IMR-90 (cell line): Measurements from ENCODE around the gene ARPC1A. TPM values are rescaled to one million over a fixed set of nuclear protein-coding genes. Genes with fewer than 3 reads are reported as not detected.

Experiments
- ATAC-seq: fragments of 200-7000 bp; cut with Tn5 transposase; 2 replicates; pipeline ENCODE4 v1.9.1; 2020; ENCODE audit warnings: low read depth, mild to moderate bottlenecking, moderate library complexity
- BruUV-seq: library from RNA; stranded (reverse); fragments of 400-500 nt; replicated peaks from 2 replicates; lab custom pipeline; 2021; lab: Mats Ljungman, UMichigan
- CTCF ChIA-PET: fragments of 300-600 bp; formaldehyde crosslinking; extraction: SDS; loops from one replicate; lab custom pipeline; 2021; ENCODE audit warnings: antibody characterized with exemption; lab: Yijun Ruan, JAX
- POLR2A ChIA-PET: fragments of 300-600 bp; sonication (Branson Sonifier 250); formaldehyde crosslinking; loops from one replicate; lab custom pipeline; 2022; ENCODE audit warnings: antibody characterized with exemption; ENCODE audit not compliant: unreplicated experiment; lab: Charles Lee
- DNase-seq: peaks from one replicate; pipeline ENCODE4 v3.0.0; 2013
- H2AFZ ChIP-seq: replicated peaks from 2 replicates; pipeline ENCODE3; 2013; ENCODE audit warnings: low read length, mild to moderate bottlenecking; ENCODE audit not compliant: poor library complexity
- H2AK5ac ChIP-seq: 2 replicates; pipeline ENCODE4 v1.6.1; 2013; ENCODE audit warnings: low read depth, low read length, inconsistent platforms
- H2AK9ac ChIP-seq: replicated peaks from 2 replicates; pipeline ENCODE3; 2013; ENCODE audit warnings: mild to moderate bottlenecking, low read depth, low read length, moderate library complexity; ENCODE audit not compliant: poor library complexity
- H2BK120ac ChIP-seq: 2 replicates; pipeline ENCODE4 v1.6.1; 2013; ENCODE audit warnings: low read depth, low read length, inconsistent platforms
- H2BK15ac ChIP-seq: 3 replicates; pipeline ENCODE4 v1.6.1; 2013; ENCODE audit warnings: low read depth, low read length, inconsistent platforms
- H2BK20ac ChIP-seq: 2 replicates; pipeline ENCODE4 v1.6.1; 2013; ENCODE audit warnings: low read depth, mild to moderate bottlenecking, inconsistent platforms, low read length, moderate library complexity
- H2BK5ac ChIP-seq: 2 replicates; pipeline ENCODE4 v1.6.1; 2013; ENCODE audit warnings: mild to moderate bottlenecking, low read depth, low read length, inconsistent platforms; ENCODE audit not compliant: poor library complexity, severe bottlenecking
- H3K14ac ChIP-seq: replicated peaks from 2 replicates; pipeline ENCODE4 v1.6.1; 2013; ENCODE audit warnings: low read depth, low read length, inconsistent platforms
- H3K18ac ChIP-seq: 2 replicates; pipeline ENCODE4 v1.6.1; 2013; ENCODE audit warnings: low read depth, low read length, control low read depth
- H3K23ac ChIP-seq: 2 replicates; pipeline ENCODE4 v1.6.1; 2013; ENCODE audit warnings: low read depth, low read length, inconsistent platforms
- H3K27ac ChIP-seq: 2 replicates; pipeline ENCODE4 v1.5.1; 2013; ENCODE audit warnings: mild to moderate bottlenecking, control low read depth, low read length; ENCODE audit not compliant: insufficient read depth
- H3K27me3 ChIP-seq: 2 replicates; pipeline ENCODE4 v1.6.1; 2013; ENCODE audit warnings: low read length; ENCODE audit not compliant: control insufficient read depth, insufficient read depth
- H3K36me3 ChIP-seq: 2 replicates; pipeline ENCODE4 v1.6.1; 2013; ENCODE audit warnings: low read length, mixed read lengths; ENCODE audit not compliant: control insufficient read depth, insufficient read depth
- H3K4ac ChIP-seq: 2 replicates; pipeline ENCODE4 v1.6.1; 2013; ENCODE audit warnings: low read depth, low read length, inconsistent platforms
- H3K4me1 ChIP-seq: 2 replicates; pipeline ENCODE4 v1.6.1; 2013; ENCODE audit warnings: low read length, mixed read lengths; ENCODE audit not compliant: control insufficient read depth, insufficient read depth
- H3K4me2 ChIP-seq: 2 replicates; pipeline ENCODE4 v1.6.1; 2013; ENCODE audit warnings: low read depth, mild to moderate bottlenecking, control low read depth, low read length, moderate library complexity
- H3K4me3 ChIP-seq: 2 replicates; pipeline ENCODE4 v1.5.1; 2013; ENCODE audit warnings: low read depth, mild to moderate bottlenecking, control low read depth, low read length, moderate library complexity; ENCODE audit not compliant: insufficient read depth
- H3K56ac ChIP-seq: 2 replicates; pipeline ENCODE4 v1.6.1; 2013; ENCODE audit warnings: low read length, inconsistent platforms; ENCODE audit not compliant: insufficient read depth; ENCODE audit errors: extremely low read depth
- H3K79me1 ChIP-seq, 2 experiments: 2 replicates each; pipeline ENCODE4 v1.6.1; 2013; ENCODE audit warnings: low read length in 2 of 2, inconsistent platforms in 1 of 2, low read depth in 1 of 2
- H3K9ac ChIP-seq: 2 replicates; pipeline ENCODE4 v1.6.1; 2013; ENCODE audit warnings: low read depth, low read length, control low read depth
- H3K9me1 ChIP-seq: 2 replicates; pipeline ENCODE4 v1.6.1; 2013; ENCODE audit warnings: low read length, inconsistent platforms; ENCODE audit not compliant: insufficient read depth
- H3K9me3 ChIP-seq: 2 replicates; pipeline ENCODE4 v1.6.1; 2013; ENCODE audit warnings: low read length; ENCODE audit not compliant: control insufficient read depth, insufficient read depth
- H4K20me1 ChIP-seq: 2 replicates; pipeline ENCODE4 v1.6.1; 2013; ENCODE audit warnings: low read length, inconsistent platforms; ENCODE audit not compliant: insufficient read depth
- H4K5ac ChIP-seq: 2 replicates; pipeline ENCODE4 v1.6.1; 2013; ENCODE audit warnings: mild to moderate bottlenecking, low read depth, low read length, control low read depth
- H4K8ac ChIP-seq, 2 experiments: 2 replicates each; pipeline ENCODE4 v1.6.1; 2013; ENCODE audit warnings: low read depth in 2 of 2, low read length in 2 of 2, control low read depth in 1 of 2, inconsistent platforms in 1 of 2
- H4K91ac ChIP-seq: 2 replicates; pipeline ENCODE4 v1.6.1; 2013; ENCODE audit warnings: low read depth, low read length, inconsistent platforms; ENCODE audit not compliant: insufficient read depth
- FOS ChIP-seq: fragments of 150-350 bp; IDR thresholded peaks from 2 replicates; pipeline ENCODE4 v1.6.1; 2016; ENCODE audit warnings: low read depth, low read length
- USF2 ChIP-seq: fragments of 150-350 bp; IDR thresholded peaks from 2 replicates; pipeline ENCODE4 v1.6.1; 2017; ENCODE audit warnings: mild to moderate bottlenecking, antibody characterized with exemption, low read length, low read depth
- WGBS, 2 experiments: methylation state at CpG; one replicate each; pipeline versions ENCODE4 v1.1.5 to v1.1.7; 2013; ENCODE audit warnings: missing lambda C conversion rate in 2 of 2; ENCODE audit not compliant: insufficient read length in 1 of 2; ENCODE audit errors: extremely low coverage in 2 of 2; 5-methylcytosine and 5-hydroxymethylcytosine counted together
- dilution Hi-C: fragments of 300-500 bp; cut with HindIII; formaldehyde crosslinking; loops from one replicate; pipeline ENCODE4 v1.14.3; 2018; ENCODE audit warnings: low sequenced_read_pairs; ENCODE audit not compliant: unreplicated experiment
- in situ Hi-C: fragments of 300-500 bp; cut with MboI; formaldehyde crosslinking; loops from 3 replicates; pipeline ENCODE4 v1.14.3; 2019; ENCODE audit warnings: low sequenced_read_pairs, inconsistent platforms, mixed read lengths
- intact Hi-C: fragments of 100-400 bp; cut with micrococcal nuclease; formaldehyde crosslinking; loops from 2 replicates; pipeline ENCODE4 v1.10.0; 2022
- polyA plus RNA-seq, 3 experiments: library from polyadenylated mRNA; depleted of rRNA; stranded (reverse); fragments of >200 nt; gene quantifications; 2 replicates each; pipeline ENCODE4 v1.2.3, GENCODE V29; 2012; ENCODE audit warnings: low replicate concordance in 1 of 3
- total RNA-seq: library from RNA; depleted of rRNA; stranded (reverse); fragments of >200 nt; gene quantifications from 2 replicates; pipeline ENCODE4 v1.2.3, GENCODE V29; 2012

ARPC1A gene
- total and polyA plus RNA-seq, 2 of the 4 experiments (the other 2 are of a cell fraction), result 253 to 327 TPM

GRCh38 chr7:99392659-99393354 is 67.1 kb downstream of the ARPC1A start:
- Histone ChIP-seq H2BK20ac (no peak overlapping the region), H3K27ac (no peak overlapping the region; the same call in 1 of the 2 replicates), H2AK5ac (0 out of 2 replicates have a peak overlapping the region, but pooled peaks have one; percentile 16), H3K4me1 (peaks cover 7% of the 10 kb centered on the region), H3K9me3 (no peaks in the 10 kb centered on the region), H3K4me3 (peak overlapping the region; percentile 45), H3K27me3 (no peaks in the 10 kb centered on the region), H2AFZ (peak overlapping the region; percentile 77), H2BK5ac (no peak overlapping the region), H3K36me3 (peaks cover 69% of the 10 kb centered on the region), H4K8ac (peak overlapping the region; percentile 23 to 56; a peak in 1 of 4 replicates), H3K23ac (no peak overlapping the region), H2BK15ac (no peak overlapping the region), H3K14ac (0 out of 2 replicates have a peak overlapping the region, but pooled peaks have one; percentile 8), H4K20me1 (peaks cover 54% of the 10 kb centered on the region), H4K5ac (peak overlapping the region; percentile 79), H2AK9ac (peak overlapping the region; percentile 48), H3K18ac (no peak overlapping the region), H3K79me1 (peaks cover 5 to 49% of the 10 kb centered on the region in 2 experiments), H3K4ac (peak overlapping the region; percentile 51; the same call in 1 of the 2 replicates), H3K4me2 (peak overlapping the region; percentile 85), H2BK120ac (no peak overlapping the region), H3K56ac (no peak overlapping the region), H4K91ac (no peak overlapping the region), H3K9me1 (peaks cover 3% of the 10 kb centered on the region), H3K9ac (no peak overlapping the region)
- POLR2A ChIA-PET, result interaction anchor here (0.8 kb wide), 1 partner anchor 16 kb away, joined by 5 read pairs; the partner anchor contains the start of genes BUD31 and PDAP1
- intact Hi-C loops, result no loop called here
- CTCF ChIA-PET, result no interaction called here
- DNase-seq, result no peak
- ATAC-seq, result peak; percentile 63
- dilution Hi-C loops, result no loop called here
- in situ Hi-C loops, result no loop called here
- WGBS, 2 experiments, result 15% methylated on average over 51 of the region's 68 CpGs; no CpG with 5 or more reads in 1 of the 2 experiments
- no peak for TF ChIP-seq FOS
- no peak for TF ChIP-seq USF2
- no TSS peak for BruUV-seq
